Activated CD4-positive, alpha-beta T cell treated with anti-CD3 and anti-CD28 coated beads for 48 hours (primary cell): ENCODE results near the gene PTGS1.
"Not testable (repeated sequence)": the region's sequence is repeated elsewhere in the genome, so short reads cannot be mapped to it uniquely, and the experiment has no call there.

Experiments used
- DNase-seq: peaks from one replicate; pipeline ENCODE4 v3.0.0-alpha.2; 2020

PTGS1 gene

GRCh38 chr9:122370869-122371755, at the start of gene PTGS1:
TSS of gene PTGS1 (plus strand) at chr9:122371024. CDS start at chr9:122371085, 61 bp downstream.
- no peak for DNase-seq

GRCh38 chr9:122322553-122322952, 48.3 kb upstream of the PTGS1 start:
- DNase-seq = no peak

- DNase-seq = not testable (repeated sequence)
These were observed 46.2 kb upstream of the PTGS1 start for GRCh38 chr9:122324665-122325064.

- peak; percentile 13 for DNase-seq
These were observed 45.7 kb upstream of the PTGS1 start for GRCh38 chr9:122325124-122325523.

GRCh38 chr9:122327175-122327574, 43.6 kb upstream of the PTGS1 start:
- no peak for DNase-seq

- DNase-seq = no peak
These were observed 41.2 kb upstream of the PTGS1 start for GRCh38 chr9:122329597-122329996.

GRCh38 chr9:122330466-122330865, 40.4 kb upstream of the PTGS1 start:
- not testable (repeated sequence) for DNase-seq

GRCh38 chr9:122331523-122331927, 39.3 kb upstream of the PTGS1 start:
- DNase-seq = no peak

GRCh38 chr9:122332083-122332482, 38.7 kb upstream of the PTGS1 start:
- no peak for DNase-seq

- DNase-seq = no peak
These were observed 38.2 kb upstream of the PTGS1 start for GRCh38 chr9:122332644-122333043.

- DNase-seq = no peak
These were observed 37.5 kb upstream of the PTGS1 start for GRCh38 chr9:122333169-122333808.

- no peak for DNase-seq
These were observed 35.9 kb upstream of the PTGS1 start for GRCh38 chr9:122334916-122335315.

- no peak for DNase-seq
These were observed 34.6 kb upstream of the PTGS1 start for GRCh38 chr9:122336189-122336588.

- no peak for DNase-seq
These were observed 33.8 kb upstream of the PTGS1 start for GRCh38 chr9:122336866-122337555.

- DNase-seq = no peak
These were observed 33.3 kb upstream of the PTGS1 start for GRCh38 chr9:122337556-122337929.

GRCh38 chr9:122338536-122338935, 32.3 kb upstream of the PTGS1 start:
- DNase-seq = no peak

- DNase-seq = no peak
These were observed 31.8 kb upstream of the PTGS1 start for GRCh38 chr9:122338994-122339393.

- DNase-seq = no peak
These were observed 31.2 kb upstream of the PTGS1 start for GRCh38 chr9:122339579-122339978.

GRCh38 chr9:122340161-122340560, 30.7 kb upstream of the PTGS1 start:
- no peak for DNase-seq

- DNase-seq = no peak
These were observed 28.3 kb upstream of the PTGS1 start for GRCh38 chr9:122342323-122343050.

- DNase-seq = peak; percentile 33
These were observed 24.1 kb upstream of the PTGS1 start for GRCh38 chr9:122346478-122347347.
